ENCODE data around the gene CANT1.
A peak's percentile ranks its signal among the peaks of the same experiment; 100 is the strongest.

The CANT1 gene

DNA sequence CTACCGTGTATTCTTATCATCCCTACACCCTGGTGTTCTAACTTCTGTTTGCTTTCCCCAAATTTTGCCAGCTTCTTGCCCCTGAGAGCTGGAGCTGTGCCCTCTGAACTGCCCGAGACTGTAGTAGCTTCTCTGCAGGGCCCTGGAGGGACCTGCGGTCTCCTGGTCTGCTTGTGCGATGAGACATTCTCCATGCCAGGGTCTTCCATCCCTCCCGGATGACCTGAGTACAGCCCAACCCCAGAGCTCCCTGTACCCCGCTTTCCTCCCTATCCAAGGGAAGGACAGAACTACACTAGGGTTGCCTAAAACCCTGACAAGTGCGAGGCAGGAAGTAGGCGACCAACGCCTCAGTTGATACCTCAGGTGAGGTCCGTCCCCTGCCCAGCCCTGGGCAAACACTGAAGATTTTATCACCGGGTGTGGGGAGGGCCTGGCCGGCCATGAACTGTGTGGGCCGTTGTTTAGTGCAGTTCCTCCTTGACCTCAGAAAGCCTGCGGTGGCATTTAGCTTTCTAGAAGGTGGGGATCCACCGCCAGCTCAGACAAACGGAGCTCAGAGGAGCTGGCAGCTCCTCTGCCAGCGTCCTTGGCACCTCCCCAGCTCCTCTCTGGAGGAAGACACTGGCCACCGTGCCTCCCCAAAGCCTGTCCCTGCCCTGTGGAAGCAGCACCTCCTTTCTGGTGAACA lies 13.7 kb downstream of the CANT1 start:
- H3K4me1 ChIP-seq (ENCODE audit: control insufficient read depth in 1 of 2, insufficient read depth in 2 of 2, low read length in 2 of 2) = no peaks in the 10 kb centered on the region
- H3K4me3 ChIP-seq (ENCODE audit: low read depth in 1 of 2, low read length in 2 of 2) = no peak overlapping the region
- H3K27ac ChIP-seq (ENCODE audit: low read length) = peak overlapping the region; percentile 49
- H3K36me3 ChIP-seq (ENCODE audit: control insufficient read depth in 1 of 2, insufficient read depth in 2 of 2, low read length in 2 of 2) = peaks cover 17 to 59% of the 10 kb centered on the region in 2 donors
- H3K27me3 ChIP-seq (ENCODE audit: low read depth, low read length) = no peaks in the 10 kb centered on the region
- H3K9me3 ChIP-seq (ENCODE audit: control insufficient read depth in 1 of 2, low read length in 2 of 2) = no peaks in the 10 kb centered on the region

- peak overlapping the region; percentile 49 for H3K27ac ChIP-seq (ENCODE audit: low read length)
- no peak overlapping the region for H3K4me3 ChIP-seq (ENCODE audit: low read depth in 1 of 2, low read length in 2 of 2)
Observed at GRCh38 chr17:78995022-78995760, 14.4 kb downstream of the CANT1 start.

GRCh38 chr17:78993981-78994671 lies 15.4 kb downstream of the CANT1 start:
- H3K36me3 ChIP-seq (ENCODE audit: control insufficient read depth in 1 of 2, insufficient read depth in 2 of 2, low read length in 2 of 2) = peaks cover 20 to 65% of the 10 kb centered on the region in 2 donors
- no peaks in the 10 kb centered on the region for H3K27me3 ChIP-seq (ENCODE audit: low read depth, low read length)
- no peak overlapping the region for H3K27ac ChIP-seq (ENCODE audit: low read length)
- no peaks in the 10 kb centered on the region for H3K9me3 ChIP-seq (ENCODE audit: control insufficient read depth in 1 of 2, low read length in 2 of 2)
- no peaks in the 10 kb centered on the region for H3K4me1 ChIP-seq (ENCODE audit: control insufficient read depth in 1 of 2, insufficient read depth in 2 of 2, low read length in 2 of 2)
- no peak overlapping the region for H3K4me3 ChIP-seq (ENCODE audit: low read depth in 1 of 2, low read length in 2 of 2)

More at GRCh38 chr17:78995022-78995760, 14.4 kb downstream of the CANT1 start:
- Histone ChIP-seq H3K4me1 (ENCODE audit: control insufficient read depth in 1 of 2, insufficient read depth in 2 of 2, low read length in 2 of 2) (no peaks in the 10 kb centered on the region), H3K36me3 (ENCODE audit: control insufficient read depth in 1 of 2, insufficient read depth in 2 of 2, low read length in 2 of 2) (peaks cover 20 to 66% of the 10 kb centered on the region in 2 donors), H3K9me3 (ENCODE audit: control insufficient read depth in 1 of 2, low read length in 2 of 2) (no peaks in the 10 kb centered on the region), H3K27me3 (ENCODE audit: low read depth, low read length) (no peaks in the 10 kb centered on the region)

- H3K27me3 ChIP-seq (ENCODE audit: low read depth, low read length) = no peaks in the 10 kb centered on the region
- peaks cover 20 to 60% of the 10 kb centered on the region in 2 donors for H3K36me3 ChIP-seq (ENCODE audit: control insufficient read depth in 1 of 2, insufficient read depth in 2 of 2, low read length in 2 of 2)
- no peaks in the 10 kb centered on the region for H3K4me1 ChIP-seq (ENCODE audit: control insufficient read depth in 1 of 2, insufficient read depth in 2 of 2, low read length in 2 of 2)
- H3K4me3 ChIP-seq (ENCODE audit: low read depth in 1 of 2, low read length in 2 of 2) = no peak overlapping the region
- H3K9me3 ChIP-seq (ENCODE audit: control insufficient read depth in 1 of 2, low read length in 2 of 2) = no peaks in the 10 kb centered on the region
- H3K27ac ChIP-seq (ENCODE audit: low read length) = no peak overlapping the region
Observed at GRCh38 chr17:78993241-78993956, 16.2 kb downstream of the CANT1 start.

- no peaks in the 10 kb centered on the region for H3K27me3 ChIP-seq (ENCODE audit: low read depth, low read length)
- peaks cover 0 to under 1% of the 10 kb centered on the region in 2 donors for H3K4me1 ChIP-seq (ENCODE audit: control insufficient read depth in 1 of 2, insufficient read depth in 2 of 2, low read length in 2 of 2)
- H3K9me3 ChIP-seq (ENCODE audit: control insufficient read depth in 1 of 2, low read length in 2 of 2) = no peaks in the 10 kb centered on the region
- H3K27ac ChIP-seq (ENCODE audit: low read length) = no peak overlapping the region
- no peak overlapping the region for H3K4me3 ChIP-seq (ENCODE audit: low read depth in 1 of 2, low read length in 2 of 2)
- peaks cover 20 to 53% of the 10 kb centered on the region in 2 donors for H3K36me3 ChIP-seq (ENCODE audit: control insufficient read depth in 1 of 2, insufficient read depth in 2 of 2, low read length in 2 of 2)
Observed at GRCh38 chr17:78992542-78993212, 16.9 kb downstream of the CANT1 start.

DNA sequence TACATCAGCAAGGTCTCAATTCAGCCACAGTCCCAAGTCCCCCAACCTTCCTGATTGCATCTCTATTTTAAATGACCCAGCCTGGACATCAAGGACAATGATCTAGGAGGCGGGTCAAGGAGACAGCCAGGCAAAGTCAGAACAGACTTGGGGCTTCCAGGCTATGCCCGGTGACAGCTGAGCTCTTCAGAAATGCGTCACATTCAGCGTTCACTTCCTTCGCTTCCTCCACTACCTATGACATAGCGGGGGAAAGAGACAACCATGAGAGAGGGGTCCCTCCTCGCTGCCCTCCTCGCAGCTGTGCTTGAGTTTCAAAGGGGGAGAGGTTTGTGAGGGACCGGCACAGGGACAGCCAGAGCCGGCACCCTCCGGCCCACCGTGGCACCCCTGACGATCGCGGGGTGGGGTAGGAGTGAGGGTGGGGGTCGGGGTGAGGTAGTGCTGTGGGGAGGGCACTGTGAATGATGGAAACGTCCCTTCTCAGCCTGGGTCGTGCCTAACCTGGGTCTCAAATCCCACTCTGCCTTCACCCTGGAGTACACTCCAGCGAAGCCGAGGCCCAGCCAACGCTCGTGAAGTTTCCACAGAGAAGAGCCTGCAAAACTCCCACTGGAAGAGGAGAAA lies 17.5 kb downstream of the CANT1 start:
- Histone ChIP-seq H3K27me3 (ENCODE audit: low read depth, low read length) (no peaks in the 10 kb centered on the region), H3K9me3 (ENCODE audit: control insufficient read depth in 1 of 2, low read length in 2 of 2) (no peaks in the 10 kb centered on the region), H3K36me3 (ENCODE audit: control insufficient read depth in 1 of 2, insufficient read depth in 2 of 2, low read length in 2 of 2) (peaks cover 20 to 46% of the 10 kb centered on the region in 2 donors), H3K27ac (ENCODE audit: low read length) (no peak overlapping the region), H3K4me1 (ENCODE audit: control insufficient read depth in 1 of 2, insufficient read depth in 2 of 2, low read length in 2 of 2) (peaks cover 0 to 7% of the 10 kb centered on the region in 2 donors), H3K4me3 (ENCODE audit: low read depth in 1 of 2, low read length in 2 of 2) (no peak overlapping the region)

- H3K36me3 ChIP-seq (ENCODE audit: control insufficient read depth in 1 of 2, insufficient read depth in 2 of 2, low read length in 2 of 2) = peaks cover 20 to 39% of the 10 kb centered on the region in 2 donors
- H3K4me1 ChIP-seq (ENCODE audit: control insufficient read depth in 1 of 2, insufficient read depth in 2 of 2, low read length in 2 of 2) = peaks cover 0 to 10% of the 10 kb centered on the region in 2 donors
- no peaks in the 10 kb centered on the region for H3K27me3 ChIP-seq (ENCODE audit: low read depth, low read length)
- H3K9me3 ChIP-seq (ENCODE audit: control insufficient read depth in 1 of 2, low read length in 2 of 2) = no peaks in the 10 kb centered on the region
- no peak overlapping the region for H3K27ac ChIP-seq (ENCODE audit: low read length)
- no peak overlapping the region for H3K4me3 ChIP-seq (ENCODE audit: low read depth in 1 of 2, low read length in 2 of 2)
Observed at GRCh38 chr17:78991017-78991738, 18.4 kb downstream of the CANT1 start.

GRCh38 chr17:78990349-78991016 lies 19.1 kb downstream of the CANT1 start:
- Histone ChIP-seq H3K36me3 (ENCODE audit: control insufficient read depth in 1 of 2, insufficient read depth in 2 of 2, low read length in 2 of 2) (peaks cover 16 to 32% of the 10 kb centered on the region in 2 donors), H3K27ac (ENCODE audit: low read length) (no peak overlapping the region), H3K4me1 (ENCODE audit: control insufficient read depth in 1 of 2, insufficient read depth in 2 of 2, low read length in 2 of 2) (peaks cover 0 to 13% of the 10 kb centered on the region in 2 donors), H3K27me3 (ENCODE audit: low read depth, low read length) (no peaks in the 10 kb centered on the region), H3K9me3 (ENCODE audit: control insufficient read depth in 1 of 2, low read length in 2 of 2) (no peaks in the 10 kb centered on the region), H3K4me3 (ENCODE audit: low read depth in 1 of 2, low read length in 2 of 2) (no peak overlapping the region)

GRCh38 chr17:78988152-78988551 lies 21.4 kb downstream of the CANT1 start:
- peaks cover 12 to 23% of the 10 kb centered on the region in 2 donors for H3K36me3 ChIP-seq (ENCODE audit: control insufficient read depth in 1 of 2, insufficient read depth in 2 of 2, low read length in 2 of 2)
- no peak overlapping the region for H3K4me3 ChIP-seq (ENCODE audit: low read depth in 1 of 2, low read length in 2 of 2)
- H3K9me3 ChIP-seq (ENCODE audit: control insufficient read depth in 1 of 2, low read length in 2 of 2) = no peaks in the 10 kb centered on the region
- H3K27ac ChIP-seq (ENCODE audit: low read length) = no peak overlapping the region
- no peaks in the 10 kb centered on the region for H3K27me3 ChIP-seq (ENCODE audit: low read depth, low read length)
- H3K4me1 ChIP-seq (ENCODE audit: control insufficient read depth in 1 of 2, insufficient read depth in 2 of 2, low read length in 2 of 2) = peaks cover 0 to 13% of the 10 kb centered on the region in 2 donors

All from muscle layer of duodenum (tissue), 2 donors.